WI38 (cell line): ENCODE results near the gene UNC45A.

Experiments used
- H3K4me3 ChIP-seq: 2 replicates; pipeline ENCODE4 v1.5.1; 2011; ENCODE audit warnings: low read depth, mild to moderate bottlenecking, control low read depth, low read length
- CTCF ChIP-seq: IDR thresholded peaks from 2 replicates; pipeline ENCODE4 v1.5.1; 2012; ENCODE audit warnings: low read depth, mild to moderate bottlenecking, control low read depth, low read length

Gene UNC45A

GRCh38 chr15:90938261-90938660 lies 3.2 kb downstream of the UNC45A start:
- no peak overlapping the region for H3K4me3 ChIP-seq
- TF ChIP-seq CTCF, result no peak

GRCh38 chr15:90939756-90940155 lies 4.7 kb downstream of the UNC45A start:
- H3K4me3 ChIP-seq, result no peak overlapping the region
- no peak for TF ChIP-seq CTCF

- H3K4me3 ChIP-seq, result no peak overlapping the region
- TF ChIP-seq CTCF, result no peak
Observed at GRCh38 chr15:90941038-90941437, 6.0 kb downstream of the UNC45A start.

GRCh38 chr15:90942354-90943120 lies 7.5 kb downstream of the UNC45A start:
- no peak for TF ChIP-seq CTCF
- no peak overlapping the region for H3K4me3 ChIP-seq

- no peak overlapping the region for H3K4me3 ChIP-seq
- TF ChIP-seq CTCF, result no peak
Observed at GRCh38 chr15:90945091-90945490, 10.0 kb downstream of the UNC45A start.

GRCh38 chr15:90946538-90946937 lies 11.5 kb downstream of the UNC45A start:
- H3K4me3 ChIP-seq, result no peak overlapping the region
- no peak for TF ChIP-seq CTCF

- TF ChIP-seq CTCF, result no peak
Observed at GRCh38 chr15:90946941-90947576, 12.0 kb downstream of the UNC45A start.

More at GRCh38 chr15:90946941-90947576, 12.0 kb downstream of the UNC45A start:
- no peak overlapping the region for H3K4me3 ChIP-seq
